ENCODE data around the gene GLI1.
"Not testable (repeated sequence)": the region's sequence is repeated elsewhere in the genome, so short reads cannot be mapped to it uniquely, and the experiment has no call there.

Gene GLI1

GRCh38 chr12:57476993-57477709 is 17.6 kb downstream of the GLI1 start:
- DNase-seq, result no peak

DNA sequence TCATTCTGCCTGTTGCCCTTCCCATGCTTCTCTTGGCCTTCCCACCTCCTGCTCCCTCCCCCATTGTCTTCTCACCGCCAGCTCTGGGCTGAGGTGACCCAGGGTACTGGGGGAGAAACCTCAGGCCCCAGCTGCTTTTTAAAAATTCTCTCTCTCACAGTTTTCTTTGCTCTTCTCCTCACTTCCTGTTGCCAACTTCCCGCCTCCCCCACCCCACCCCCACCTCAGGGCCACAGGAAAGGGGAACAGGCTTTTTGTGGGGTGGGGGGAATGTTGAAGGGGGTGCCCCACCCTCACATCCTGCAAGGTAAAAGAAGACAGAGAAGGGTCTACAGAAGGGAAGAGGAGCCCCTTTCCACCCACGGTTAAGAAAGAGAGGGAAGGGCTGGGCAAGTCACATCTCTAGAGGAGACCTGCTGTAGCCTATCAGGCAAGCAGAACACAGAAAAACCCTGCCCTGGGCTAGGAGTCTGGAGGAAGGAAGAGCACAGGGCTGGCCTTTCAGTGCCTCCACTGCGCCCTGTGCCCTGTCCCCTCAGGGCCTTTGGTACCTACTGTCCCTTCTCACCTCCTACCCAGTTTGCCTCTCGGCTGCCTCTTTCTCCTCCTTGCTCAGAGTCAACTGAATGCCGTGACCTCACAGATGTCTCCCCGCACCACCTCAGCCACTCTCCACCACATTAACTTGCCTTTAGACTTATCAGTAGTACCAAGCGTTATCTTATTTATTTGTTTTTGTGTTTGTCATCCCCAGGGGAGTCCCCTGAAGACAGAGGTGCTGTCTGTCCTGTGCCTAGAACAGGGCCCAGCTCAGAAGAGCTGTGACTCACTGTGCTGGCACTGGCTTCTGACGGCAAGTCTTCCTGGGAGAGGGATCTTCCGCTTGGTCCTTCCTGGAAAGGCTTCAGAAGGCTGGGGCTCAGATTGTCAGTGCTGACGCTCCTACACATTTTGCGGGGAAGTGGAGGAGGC is 18.4 kb downstream of the GLI1 start:
- DNase-seq, result peak; percentile 55

- DNase-seq, result no peak
These were observed 19.4 kb downstream of the GLI1 start for GRCh38 chr12:57479043-57479375.

DNA sequence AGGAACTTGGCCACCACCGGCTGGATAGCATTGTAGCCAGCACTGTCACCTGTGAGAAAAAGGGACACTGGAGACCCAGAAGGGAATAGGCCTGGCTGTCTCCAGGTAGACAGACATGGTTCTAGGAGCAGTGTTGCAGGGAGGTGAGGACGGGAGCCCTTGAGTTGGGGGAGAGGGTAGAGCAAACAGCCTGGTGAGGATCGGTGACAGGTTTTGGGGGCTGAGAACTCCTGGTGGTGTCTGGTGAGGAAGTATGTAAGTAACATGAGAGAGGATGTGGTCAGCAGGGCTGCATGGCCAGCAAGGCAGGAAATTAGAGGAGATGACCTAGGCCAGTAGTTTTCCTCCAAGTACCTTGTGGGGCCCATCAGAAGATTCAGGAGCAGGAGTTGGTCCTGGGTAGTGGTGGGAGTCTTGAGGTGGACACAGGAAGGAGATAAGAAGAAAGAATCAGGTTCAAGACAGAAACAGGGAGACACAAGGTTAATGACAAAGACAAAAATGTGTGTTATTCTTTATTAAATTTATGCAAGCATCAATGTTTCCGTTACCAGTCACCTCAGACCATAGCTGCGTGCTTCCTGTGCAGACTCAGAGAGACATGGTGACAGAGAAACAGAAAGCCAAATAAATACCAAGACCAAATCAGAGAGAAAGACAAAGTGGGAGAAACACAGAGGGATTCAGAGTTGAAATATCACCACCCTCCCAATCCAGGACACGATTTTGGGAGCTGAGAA is 20.0 kb downstream of the GLI1 start, which contains the start of gene ARHGAP9:
Gene ARHGAP9, minus strand, starts transcription at position 491 of the 740 bp plus-strand sequence. Its CDS starts 460 bp downstream, at position 31.
- peak; percentile 58 for DNase-seq

DNA sequence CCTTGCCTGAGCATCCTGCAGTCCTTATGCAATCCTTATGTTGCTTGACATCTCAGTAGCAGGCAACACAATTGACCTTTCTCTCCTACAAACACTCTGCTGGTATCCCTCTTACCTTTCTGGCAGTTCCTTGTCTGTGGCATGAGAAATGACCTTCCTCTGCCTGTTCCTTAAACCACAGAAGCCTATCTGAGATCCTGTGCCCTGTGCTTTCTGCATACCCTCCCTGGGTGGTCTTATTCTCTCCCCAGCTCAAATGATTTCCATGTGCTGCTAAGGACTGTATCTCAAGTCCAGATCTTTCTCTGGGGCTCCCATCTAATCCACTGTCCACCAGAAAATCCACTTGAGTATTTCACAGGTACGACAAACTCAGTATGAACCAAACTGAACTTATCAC is 22.1 kb downstream of the GLI1 start:
- no peak for DNase-seq

- no peak for DNase-seq
These were observed 23.9 kb downstream of the GLI1 start for GRCh38 chr12:57483466-57483865.

DNA sequence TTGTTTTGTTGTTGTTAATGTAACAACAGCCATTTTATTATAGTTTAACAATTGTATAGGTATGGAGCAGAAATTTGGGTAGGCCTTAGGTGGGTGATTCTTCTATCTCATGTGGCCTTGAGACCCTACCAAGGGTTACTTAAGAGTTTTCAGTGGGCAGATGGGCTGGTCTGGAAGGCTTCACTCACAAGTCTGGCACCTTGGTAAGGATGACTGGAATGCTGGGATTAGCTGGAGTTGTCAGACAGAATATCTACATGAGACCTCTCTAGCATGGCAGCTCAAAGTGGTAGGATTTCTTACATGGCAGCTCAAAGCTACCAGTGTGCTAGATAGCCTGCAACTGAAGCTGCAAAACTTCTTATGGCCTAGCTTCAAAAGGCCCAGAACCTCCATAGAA is 26.1 kb downstream of the GLI1 start:
- DNase-seq, result no peak

DNA sequence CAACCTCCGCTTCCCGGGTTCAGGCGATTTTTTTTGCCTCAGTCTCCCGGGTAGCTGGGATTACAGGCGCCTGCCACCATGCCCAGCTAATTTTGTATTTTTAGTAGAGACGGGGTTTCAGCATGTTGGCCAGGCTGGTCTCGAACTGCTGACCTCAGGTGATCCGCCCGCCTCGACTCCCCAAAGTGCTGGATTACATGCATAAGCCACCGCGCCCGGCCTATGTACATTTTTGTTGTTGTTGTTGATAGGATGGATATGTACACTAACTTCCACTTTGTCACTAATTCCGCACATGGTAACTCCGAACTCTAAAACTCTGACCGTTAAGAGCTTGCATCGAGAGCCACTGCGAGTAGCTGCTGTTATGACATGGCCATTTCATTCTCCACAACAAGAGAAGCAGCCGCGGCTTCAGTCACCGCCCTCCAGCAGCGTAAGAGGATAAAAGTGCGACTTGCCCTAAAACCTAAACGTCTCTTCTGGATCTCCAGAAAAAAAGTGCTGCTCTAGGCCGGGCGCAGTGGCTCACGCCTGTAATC is 27.5 kb downstream of the GLI1 start:
- no peak for DNase-seq

GRCh38 chr12:57487597-57488401 is 28.2 kb downstream of the GLI1 start, which contains the start of gene MARS1:
Gene MARS1 (plus strand): TSS chr12:57488068. CDS start chr12:57488091, 23 bp downstream.
- DNase-seq, result peak; percentile 94

- DNase-seq, result no peak
These were observed 29.0 kb downstream of the GLI1 start for GRCh38 chr12:57488402-57489156.

DNA sequence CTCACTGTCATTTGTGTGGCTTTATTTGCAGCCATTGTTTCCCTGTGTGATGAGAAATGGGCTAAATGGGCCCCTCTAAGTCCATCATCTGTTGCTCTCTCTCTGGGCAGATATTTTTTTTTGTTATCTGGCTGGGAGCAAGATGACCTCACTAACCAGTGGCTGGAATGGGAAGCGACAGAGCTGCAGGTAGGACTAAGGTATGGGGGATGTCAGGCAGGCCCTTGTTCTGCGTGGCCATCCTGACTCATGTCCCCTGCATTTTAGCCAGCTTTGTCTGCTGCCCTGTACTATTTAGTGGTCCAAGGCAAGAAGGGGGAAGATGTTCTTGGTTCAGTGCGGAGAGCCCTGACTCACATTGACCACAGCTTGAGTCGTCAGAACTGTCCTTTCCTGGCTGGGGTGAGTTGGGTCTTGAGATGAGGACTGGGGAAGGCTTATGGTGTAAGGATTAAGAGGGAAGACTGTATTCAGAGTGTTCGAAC is 29.6 kb downstream of the GLI1 start:
- DNase-seq, result no peak

DNA sequence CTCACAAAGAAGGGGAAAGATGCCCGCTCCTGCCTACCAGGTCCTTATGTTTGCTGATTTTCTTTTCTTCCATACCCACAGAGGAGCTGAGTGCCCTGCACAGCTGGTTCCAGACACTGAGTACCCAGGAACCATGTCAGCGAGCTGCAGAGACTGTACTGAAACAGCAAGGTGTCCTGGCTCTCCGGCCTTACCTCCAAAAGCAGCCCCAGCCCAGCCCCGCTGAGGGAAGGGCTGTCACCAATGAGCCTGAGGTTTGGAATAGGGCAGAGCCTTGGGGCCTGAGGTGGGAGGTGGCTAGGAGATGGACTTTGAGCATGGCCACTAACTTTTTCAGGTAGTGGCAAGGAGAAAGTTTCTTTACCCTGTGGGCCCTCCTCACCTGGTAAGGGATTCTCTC is 30.5 kb downstream of the GLI1 start:
- DNase-seq, result no peak

- DNase-seq, result no peak
These were observed 32.1 kb downstream of the GLI1 start for GRCh38 chr12:57491393-57492280.

- not testable (repeated sequence) for DNase-seq
These were observed 35.6 kb downstream of the GLI1 start for GRCh38 chr12:57495051-57495701.

DNA sequence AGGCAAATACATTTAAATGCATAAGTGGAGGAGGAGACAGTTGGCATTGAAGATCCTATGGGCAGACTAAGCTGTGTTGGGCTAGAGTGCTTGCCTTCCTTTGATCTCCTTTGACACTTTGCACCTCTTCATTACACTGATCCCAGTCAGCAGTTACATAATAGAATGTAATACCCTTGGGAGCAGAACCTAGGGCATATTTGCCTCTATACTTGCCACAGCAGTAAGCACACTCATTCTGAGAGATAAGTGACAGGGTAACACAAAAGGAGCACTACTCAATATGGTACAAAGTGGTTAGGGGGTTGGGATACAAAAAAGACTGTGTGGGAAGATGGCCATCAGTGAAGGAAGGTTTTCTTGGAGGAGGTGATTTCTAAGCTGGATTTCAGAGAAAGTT is 37.2 kb downstream of the GLI1 start:
- DNase-seq, result no peak

DNA sequence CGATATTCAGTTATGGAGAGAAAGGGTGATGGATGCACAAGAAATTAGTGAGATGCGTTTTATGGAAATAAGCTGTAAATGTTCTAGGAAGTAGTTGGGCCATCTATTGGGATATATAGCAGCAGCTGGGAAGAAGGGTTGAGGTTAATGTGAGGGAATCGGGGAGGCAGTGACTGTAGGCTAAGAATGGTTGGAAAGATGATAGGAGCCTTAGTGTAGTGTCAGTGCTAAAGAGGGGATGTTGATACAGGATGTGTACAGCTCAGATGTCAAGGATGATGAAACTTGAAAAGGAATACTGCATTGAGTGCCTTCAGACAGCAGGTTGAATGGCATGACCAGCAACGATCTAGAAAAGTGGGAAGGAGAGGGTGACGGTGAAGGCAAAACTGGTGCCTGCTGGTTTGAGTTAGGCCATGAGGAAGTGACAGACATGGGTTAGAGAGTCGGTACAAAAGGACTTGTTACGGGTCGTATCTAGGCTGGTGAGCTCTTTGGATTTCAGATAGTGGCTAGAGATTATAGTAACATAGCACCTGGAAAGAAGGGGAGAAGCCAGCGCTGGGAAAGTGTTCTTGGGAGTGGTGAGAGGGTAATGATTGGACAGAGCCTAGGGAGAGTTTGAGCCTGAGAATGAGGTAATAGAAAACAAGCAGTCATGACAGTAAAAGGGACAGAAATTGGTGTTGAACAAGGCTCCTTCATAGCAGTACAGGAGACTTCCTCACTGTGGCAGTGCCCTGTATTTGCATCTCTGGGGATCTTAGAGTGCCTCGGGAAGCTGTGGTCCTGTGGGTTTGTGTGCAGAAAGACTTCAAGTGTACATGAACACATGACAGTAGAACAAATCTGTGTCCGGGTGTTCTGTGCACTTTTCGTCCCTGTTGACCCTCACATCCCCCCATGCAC is 37.9 kb downstream of the GLI1 start:
- DNase-seq, result no peak

DNA sequence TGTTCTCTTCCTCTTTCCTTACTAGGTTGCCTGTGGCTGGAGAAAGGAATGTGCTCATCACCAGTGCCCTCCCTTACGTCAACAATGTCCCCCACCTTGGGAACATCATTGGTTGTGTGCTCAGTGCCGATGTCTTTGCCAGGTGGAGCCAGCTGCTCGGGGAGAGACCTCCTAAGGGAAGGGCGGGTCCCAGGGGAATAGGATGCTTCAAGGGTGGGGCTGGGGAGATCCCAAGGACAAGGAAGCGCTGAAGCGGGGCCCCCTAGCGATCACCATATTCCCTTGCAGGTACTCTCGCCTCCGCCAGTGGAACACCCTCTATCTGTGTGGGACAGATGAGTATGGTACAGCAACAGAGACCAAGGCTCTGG is 38.5 kb downstream of the GLI1 start:
- DNase-seq, result no peak

DNA sequence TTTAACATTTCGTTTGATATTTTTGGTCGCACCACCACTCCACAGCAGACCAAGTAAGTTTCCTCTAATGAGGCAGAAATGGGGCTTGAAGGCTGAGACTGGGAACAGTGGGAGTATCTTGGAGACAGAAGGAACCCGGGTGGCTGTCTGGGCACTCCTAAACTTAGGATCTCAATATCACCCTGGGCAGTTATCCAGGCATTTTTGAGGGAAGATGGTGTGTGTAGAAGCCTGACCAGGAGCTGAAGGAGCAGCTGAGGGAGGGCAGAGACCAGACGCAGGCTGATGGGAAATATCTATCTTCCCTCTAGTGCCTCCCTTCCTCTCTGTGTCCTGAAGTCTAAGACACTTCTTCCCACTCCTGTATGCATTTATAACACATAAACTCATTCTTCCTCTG is 39.0 kb downstream of the GLI1 start:
- no peak for DNase-seq

Measured in activated naive CD4-positive, alpha-beta T cell treated with Interleukin-2 at 50 U/mL for 16 hours (primary cell).